Activated gamma-delta T cell treated with anti-CD3 and anti-CD28 coated beads, Interleukin-2, amount 50 U/mL, for 16 hours (primary cell): Measurements from ENCODE around the gene TMEM127.
A peak's percentile ranks its signal among the peaks of the same experiment; 100 is the strongest.
"Not testable (repeated sequence)": the region's sequence is repeated elsewhere in the genome, so short reads cannot be mapped to it uniquely, and the experiment has no call there.

Source experiments
- DNase-seq: peaks from one replicate; pipeline ENCODE4 v3.0.0-alpha.2; 2020; ENCODE audit warnings: low read depth

TMEM127 gene

GRCh38 chr2:96264086-96264485 lies 1.7 kb downstream of the TMEM127 start:
- no peak for DNase-seq

GRCh38 chr2:96262306-96262705 lies 3.5 kb downstream of the TMEM127 start:
- no peak for DNase-seq

- no peak for DNase-seq
These were observed 4.3 kb downstream of the TMEM127 start for GRCh38 chr2:96261328-96262003.

- DNase-seq = no peak
These were observed 5.2 kb downstream of the TMEM127 start for GRCh38 chr2:96260387-96261260.

GRCh38 chr2:96259497-96259921 lies 6.3 kb downstream of the TMEM127 start:
- no peak for DNase-seq

- DNase-seq = no peak
These were observed 7.4 kb downstream of the TMEM127 start for GRCh38 chr2:96258166-96259022.

- DNase-seq = not testable (repeated sequence)
These were observed 8.1 kb downstream of the TMEM127 start for GRCh38 chr2:96257744-96258143.

- DNase-seq = no peak
These were observed 9.1 kb downstream of the TMEM127 start for GRCh38 chr2:96256611-96257113.

- DNase-seq = no peak
These were observed 11.2 kb downstream of the TMEM127 start for GRCh38 chr2:96254571-96254970.

- no peak for DNase-seq
These were observed 12.8 kb downstream of the TMEM127 start for GRCh38 chr2:96253006-96253405.

GRCh38 chr2:96252526-96252925 lies 13.3 kb downstream of the TMEM127 start:
- no peak for DNase-seq

GRCh38 chr2:96251721-96252292 lies 14.0 kb downstream of the TMEM127 start:
- DNase-seq = no peak

- no peak for DNase-seq
These were observed 15.6 kb downstream of the TMEM127 start for GRCh38 chr2:96250188-96250587.

- no peak for DNase-seq
These were observed 16.1 kb downstream of the TMEM127 start for GRCh38 chr2:96249654-96250053.

- DNase-seq = no peak
These were observed 17.2 kb downstream of the TMEM127 start for GRCh38 chr2:96248624-96249023.

GRCh38 chr2:96247896-96248295 lies 17.9 kb downstream of the TMEM127 start:
- no peak for DNase-seq

GRCh38 chr2:96247009-96247408 lies 18.8 kb downstream of the TMEM127 start:
- no peak for DNase-seq

- DNase-seq = no peak
These were observed 20.0 kb downstream of the TMEM127 start for GRCh38 chr2:96245609-96246390.

- DNase-seq = no peak
These were observed 22.0 kb downstream of the TMEM127 start for GRCh38 chr2:96243843-96244242.

- DNase-seq = peak; percentile 6
These were observed 23.7 kb downstream of the TMEM127 start for GRCh38 chr2:96241900-96242611.
